Activated naive CD8-positive, alpha-beta T cell treated with anti-CD3 and anti-CD28 coated beads, Interleukin-2, amount 10 ng/mL, durations not matched to agents 7 days and 5 days (primary cell): ENCODE results near the gene BCDIN3D. TPM values are rescaled to one million over a fixed set of nuclear protein-coding genes. Genes with fewer than 3 reads are reported as not detected.

Experiments used
- ATAC-seq: fragments of 150-1000 bp; cut with Tn5 transposase; one replicate; pipeline ENCODE4 v1.10.0; 2021; ENCODE audit warnings: low read depth, moderate library complexity
- POLR2A ChIA-PET: fragments of 350-600 bp; sonication (Branson Sonifier 250); formaldehyde crosslinking; loops from one replicate; lab custom pipeline; 2021; ENCODE audit warnings: antibody characterized with exemption; lab: Charles Lee
- DNase-seq: peaks from one replicate; pipeline ENCODE4 v3.0.0; 2021
- H3K27ac Mint-ChIP-seq: one replicate; pipeline ENCODE4 v1.8.0; 2022; ENCODE audit warnings: mild to moderate bottlenecking, mixed read lengths
- H3K27me3 Mint-ChIP-seq: one replicate; pipeline ENCODE4 v1.8.0; 2022; ENCODE audit warnings: mild to moderate bottlenecking, moderate library complexity, mixed read lengths
- H3K36me3 Mint-ChIP-seq: one replicate; pipeline ENCODE4 v1.8.0; 2021; ENCODE audit warnings: mild to moderate bottlenecking, mixed read lengths
- H3K4me1 Mint-ChIP-seq: one replicate; pipeline ENCODE4 v1.8.0; 2021; ENCODE audit warnings: mixed read lengths
- H3K4me3 Mint-ChIP-seq: one replicate; pipeline ENCODE4 v1.8.0; 2022; ENCODE audit warnings: mild to moderate bottlenecking, moderate library complexity, mixed read lengths
- H3K9me3 Mint-ChIP-seq: one replicate; pipeline ENCODE4 v1.8.0; 2021; ENCODE audit warnings: mixed read lengths
- total RNA-seq, 2 experiments: library from RNA; stranded (reverse); gene quantifications; one replicate each; pipeline ENCODE4 v1.2.3, GENCODE V29; 2021

The BCDIN3D gene, protein sequence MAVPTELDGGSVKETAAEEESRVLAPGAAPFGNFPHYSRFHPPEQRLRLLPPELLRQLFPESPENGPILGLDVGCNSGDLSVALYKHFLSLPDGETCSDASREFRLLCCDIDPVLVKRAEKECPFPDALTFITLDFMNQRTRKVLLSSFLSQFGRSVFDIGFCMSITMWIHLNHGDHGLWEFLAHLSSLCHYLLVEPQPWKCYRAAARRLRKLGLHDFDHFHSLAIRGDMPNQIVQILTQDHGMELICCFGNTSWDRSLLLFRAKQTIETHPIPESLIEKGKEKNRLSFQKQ
- total RNA-seq: 10 to 100 TPM in 1 of 2 experiments, 1 to 10 TPM in 1; 9.3 to 11.4 TPM

DNA sequence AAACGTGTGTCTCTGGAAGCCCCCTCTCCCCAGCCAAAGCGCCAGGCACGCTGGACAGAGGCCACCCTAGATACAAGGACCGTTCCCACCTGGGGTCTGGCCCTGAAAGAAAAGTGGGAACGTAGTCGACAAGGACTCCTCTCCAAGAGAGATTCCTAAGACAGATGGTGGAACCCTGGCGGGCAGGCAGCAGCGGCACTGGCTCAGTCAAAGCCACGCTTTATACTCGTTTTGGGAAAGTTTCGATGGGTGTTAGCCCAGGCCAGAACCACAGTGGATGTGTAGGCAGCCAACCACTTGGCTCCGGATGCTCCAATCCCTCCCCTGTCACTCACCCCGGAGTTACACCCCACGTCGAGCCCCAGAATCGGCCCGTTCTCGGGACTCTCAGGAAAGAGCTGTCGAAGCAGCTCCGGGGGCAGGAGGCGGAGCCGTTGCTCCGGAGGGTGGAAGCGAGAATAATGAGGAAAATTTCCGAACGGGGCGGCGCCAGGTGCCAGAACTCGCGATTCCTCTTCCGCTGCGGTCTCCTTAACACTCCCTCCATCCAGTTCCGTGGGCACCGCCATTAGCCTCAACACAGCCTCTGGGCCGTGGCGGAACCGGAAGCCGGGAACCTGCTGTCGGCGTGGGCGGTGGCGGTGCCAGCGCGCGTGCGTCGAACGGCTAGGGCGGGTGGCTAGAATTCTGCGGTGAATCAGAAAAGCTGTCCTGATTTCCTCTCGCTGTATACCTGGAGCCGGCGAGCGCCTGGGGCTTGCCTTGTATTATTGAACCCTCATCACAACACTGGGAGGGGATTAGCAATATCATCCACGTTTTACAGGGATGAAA, at the start of gene BCDIN3D:
BCDIN3D (minus strand) TSS at position 588 of the 834 bp plus-strand sequence; CDS start at position 569, 19 bp downstream.
- POLR2A ChIA-PET: interaction anchor here (0.6 to 2.1 kb wide), 11 partner anchors 14 to 475 kb away, joined by 3 to 20 read pairs (median 3); partner anchors contain the start of genes NCKAP5L, SPATS2 and TMBIM6
- peaks cover 32% of the 10 kb centered on the region for H3K4me1 Mint-ChIP-seq
- peaks cover 2% of the 10 kb centered on the region for H3K27me3 Mint-ChIP-seq
- peaks cover 11% of the 10 kb centered on the region for H3K36me3 Mint-ChIP-seq
- ATAC-seq (peak; percentile 94), DNase-seq (peak; percentile 89)
- H3K9me3 Mint-ChIP-seq: peaks cover 1% of the 10 kb centered on the region
- H3K27ac Mint-ChIP-seq: peak within 1 kb of the TSS; percentile 96
- peak within 1 kb of the TSS; percentile 92 for H3K4me3 Mint-ChIP-seq

DNA sequence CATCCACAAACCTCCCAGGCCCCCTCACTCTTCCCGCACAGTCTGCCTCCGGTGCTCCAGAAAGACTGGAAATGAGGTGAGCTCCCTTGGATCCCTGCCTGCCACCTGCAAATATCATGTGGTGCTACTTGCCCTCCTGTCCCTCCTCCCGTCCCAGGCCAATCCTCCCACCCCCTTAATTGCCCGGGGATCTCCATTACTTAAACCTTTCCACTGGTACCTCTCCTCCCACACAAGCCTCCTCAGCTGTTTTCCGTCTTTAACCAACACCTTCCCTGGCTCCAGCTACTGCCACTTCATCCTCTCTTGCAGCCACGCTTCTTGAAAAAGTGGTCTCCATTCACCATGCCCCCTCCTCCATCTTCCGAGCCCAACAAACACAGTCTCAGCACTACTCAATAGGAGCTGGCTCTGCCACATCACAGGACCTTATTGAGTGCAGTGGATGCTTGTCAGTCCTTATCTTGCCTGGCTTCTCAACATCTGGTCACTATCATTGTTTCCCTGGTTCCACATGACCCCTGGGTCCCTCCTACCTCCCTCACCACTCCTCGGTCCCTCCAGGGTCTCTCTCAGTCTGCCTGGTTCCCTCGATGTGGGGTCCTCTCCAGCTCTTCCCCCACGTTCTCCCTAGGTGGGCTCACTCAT, 49.3 kb upstream of the BCDIN3D start:
- no peaks in the 10 kb centered on the region for H3K4me1 Mint-ChIP-seq
- H3K4me3 Mint-ChIP-seq: no peak overlapping the region
- POLR2A ChIA-PET: no interaction called here
- no peak overlapping the region for H3K27ac Mint-ChIP-seq
- ATAC-seq: no peak
- DNase-seq: no peak
- H3K27me3 Mint-ChIP-seq: peaks cover 6% of the 10 kb centered on the region
- no peaks in the 10 kb centered on the region for H3K36me3 Mint-ChIP-seq
- no peaks in the 10 kb centered on the region for H3K9me3 Mint-ChIP-seq

DNA sequence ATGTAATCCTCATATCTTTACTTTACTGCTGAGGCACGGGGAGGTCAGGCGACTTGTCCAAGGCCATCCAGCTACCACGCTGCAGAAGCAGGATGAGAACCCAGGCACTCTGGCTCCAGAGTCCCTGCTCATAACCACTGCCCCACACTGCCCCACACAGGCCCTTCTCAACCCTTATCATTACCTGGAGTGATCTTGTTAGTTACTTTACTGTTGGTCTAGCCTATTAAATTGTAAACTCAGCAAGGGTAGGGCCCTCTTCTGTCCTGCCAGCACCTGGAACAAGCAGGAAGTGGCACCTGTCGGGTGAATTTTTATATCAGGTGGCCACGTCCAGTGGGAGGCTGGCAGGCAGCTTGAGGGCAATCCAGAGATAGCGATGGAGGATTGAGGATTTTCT, 48.6 kb upstream of the BCDIN3D start:
- Mint-ChIP-seq H3K4me1 (no peaks in the 10 kb centered on the region), H3K36me3 (no peaks in the 10 kb centered on the region), H3K4me3 (no peak overlapping the region), H3K27ac (no peak overlapping the region), H3K27me3 (peaks cover 6% of the 10 kb centered on the region), H3K9me3 (no peaks in the 10 kb centered on the region)
- ATAC-seq: no peak
- DNase-seq: no peak
- POLR2A ChIA-PET: no interaction called here

DNA sequence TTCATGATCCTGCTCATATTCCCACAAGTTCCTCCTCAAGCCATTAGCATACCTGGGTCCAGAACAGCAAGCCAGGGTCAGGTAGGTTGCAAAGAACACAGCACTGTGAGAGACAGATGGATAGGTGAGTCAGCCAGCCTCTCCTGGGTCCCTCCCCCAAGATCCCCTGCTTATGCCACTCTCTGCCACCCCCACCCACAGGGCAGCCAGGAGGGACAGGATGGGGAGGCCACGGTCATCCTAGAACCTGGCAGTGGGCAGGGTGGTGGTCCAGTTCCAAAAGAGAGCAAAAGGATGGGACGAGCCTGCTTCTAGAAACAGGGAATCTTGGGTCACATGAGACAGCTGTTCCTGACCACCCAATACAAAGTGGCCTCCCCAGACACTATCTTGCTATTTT, 48.1 kb upstream of the BCDIN3D start:
- DNase-seq: no peak
- no peak for ATAC-seq
- POLR2A ChIA-PET: no interaction called here
- peaks cover 6% of the 10 kb centered on the region for H3K27me3 Mint-ChIP-seq
- no peaks in the 10 kb centered on the region for H3K4me1 Mint-ChIP-seq
- H3K36me3 Mint-ChIP-seq: no peaks in the 10 kb centered on the region
- H3K4me3 Mint-ChIP-seq: no peak overlapping the region
- H3K27ac Mint-ChIP-seq: no peak overlapping the region
- no peaks in the 10 kb centered on the region for H3K9me3 Mint-ChIP-seq

DNA sequence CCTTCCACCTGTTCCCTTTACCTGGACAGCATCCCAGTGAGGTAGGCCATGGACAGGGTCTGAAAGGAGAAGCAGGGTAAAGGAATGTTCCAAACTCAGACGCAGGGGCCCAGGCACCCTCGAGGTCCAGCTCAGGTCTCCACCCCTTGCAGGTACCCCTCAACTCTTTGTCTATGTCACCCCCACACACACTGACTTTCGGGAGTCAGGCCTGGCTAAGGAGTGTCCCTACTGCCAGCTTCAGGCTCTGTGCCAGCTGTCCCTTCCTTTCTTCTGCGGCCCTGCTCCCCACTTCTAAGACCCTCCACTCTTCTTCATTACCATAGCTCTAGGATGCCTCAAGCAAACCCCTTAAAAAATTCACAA, 47.2 kb upstream of the BCDIN3D start:
- no peak for DNase-seq
- ATAC-seq: no peak

DNA sequence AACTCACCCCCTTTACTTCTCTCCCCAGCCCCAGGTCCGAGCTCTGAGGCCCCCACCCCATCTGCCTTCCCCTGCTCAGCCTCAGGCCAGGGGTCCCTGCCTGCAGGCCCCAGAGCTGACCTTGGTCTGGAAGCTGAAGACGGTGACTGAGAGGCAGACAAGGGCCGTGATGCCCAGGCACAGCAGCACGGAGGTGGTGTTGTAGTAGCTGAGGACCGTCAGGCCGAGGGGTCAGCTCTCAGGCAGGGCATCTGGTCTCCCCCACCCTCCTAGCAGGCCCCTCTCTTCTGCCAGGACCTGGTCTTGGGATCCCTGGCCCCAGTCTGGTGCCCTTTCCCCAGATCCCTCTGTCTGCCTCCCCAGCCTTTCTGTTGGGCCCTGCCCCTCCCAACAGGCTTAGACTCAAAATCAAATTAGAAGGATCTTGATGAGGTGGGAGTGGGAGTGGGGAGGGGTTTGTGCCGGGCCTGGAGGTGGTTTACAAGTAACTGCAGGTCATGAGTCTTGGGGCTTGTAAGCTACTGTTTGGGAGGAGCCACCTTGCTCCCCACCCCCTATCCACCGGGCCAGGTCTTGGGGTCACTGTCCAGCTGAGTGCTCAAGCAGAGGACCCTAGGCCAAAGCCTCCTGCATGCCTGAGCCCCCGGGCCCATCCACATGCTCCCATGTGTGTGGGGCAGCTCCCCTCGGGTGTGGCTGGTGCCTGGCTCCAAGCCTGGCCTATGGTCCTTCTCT, 46.6 kb upstream of the BCDIN3D start:
- Mint-ChIP-seq H3K27ac (no peak overlapping the region), H3K27me3 (peaks cover 14% of the 10 kb centered on the region), H3K9me3 (no peaks in the 10 kb centered on the region), H3K36me3 (no peaks in the 10 kb centered on the region), H3K4me1 (no peaks in the 10 kb centered on the region), H3K4me3 (no peak overlapping the region)
- DNase-seq (no peak), ATAC-seq (no peak)
- POLR2A ChIA-PET: no interaction called here

More for the DNA sequence above, 47.2 kb upstream of the BCDIN3D start:
- Mint-ChIP-seq H3K36me3 (no peaks in the 10 kb centered on the region), H3K27ac (peak overlapping the region; percentile 13), H3K27me3 (peaks cover 13% of the 10 kb centered on the region), H3K9me3 (no peaks in the 10 kb centered on the region), H3K4me3 (no peak overlapping the region), H3K4me1 (no peaks in the 10 kb centered on the region)
- POLR2A ChIA-PET: no interaction called here

DNA sequence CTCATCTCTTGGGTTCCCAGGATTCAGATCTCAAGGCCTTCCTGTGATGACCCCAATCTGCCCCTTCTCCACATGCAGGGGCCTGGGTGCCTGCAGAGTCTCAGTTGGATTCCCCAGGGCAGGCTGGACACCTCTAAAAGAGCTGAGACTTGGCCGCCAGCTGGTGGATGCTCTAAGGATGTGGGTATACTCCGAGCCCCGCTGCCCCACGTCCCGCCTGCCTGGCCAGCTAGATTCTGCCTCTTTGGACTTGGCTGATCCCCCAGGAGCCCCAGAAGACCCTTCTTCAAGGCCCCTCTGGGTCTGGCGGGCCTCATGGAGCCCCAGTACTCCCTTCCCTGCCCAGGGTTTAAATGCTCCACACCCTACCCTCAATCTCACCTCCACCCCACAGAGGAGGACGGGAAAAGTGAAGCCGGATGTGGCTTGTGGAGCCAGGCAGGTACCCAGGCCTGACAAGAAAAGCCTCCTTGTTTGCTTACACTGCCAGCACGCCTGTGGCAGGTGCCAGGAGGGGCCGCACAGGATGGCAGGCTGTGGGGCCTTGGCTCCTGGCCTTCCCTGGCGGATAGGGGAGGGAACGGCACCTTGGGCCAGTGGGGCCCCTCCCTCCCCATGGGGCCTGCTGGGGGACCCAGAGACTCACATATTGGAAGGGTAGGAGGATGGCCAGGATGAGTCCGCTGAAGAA, 45.7 kb upstream of the BCDIN3D start:
- ATAC-seq: no peak
- no peaks in the 10 kb centered on the region for H3K9me3 Mint-ChIP-seq
- no peaks in the 10 kb centered on the region for H3K4me1 Mint-ChIP-seq
- H3K4me3 Mint-ChIP-seq: no peak overlapping the region
- peaks cover 17% of the 10 kb centered on the region for H3K27me3 Mint-ChIP-seq
- no peaks in the 10 kb centered on the region for H3K36me3 Mint-ChIP-seq
- POLR2A ChIA-PET: no interaction called here
- DNase-seq: no peak
- H3K27ac Mint-ChIP-seq: no peak overlapping the region

DNA sequence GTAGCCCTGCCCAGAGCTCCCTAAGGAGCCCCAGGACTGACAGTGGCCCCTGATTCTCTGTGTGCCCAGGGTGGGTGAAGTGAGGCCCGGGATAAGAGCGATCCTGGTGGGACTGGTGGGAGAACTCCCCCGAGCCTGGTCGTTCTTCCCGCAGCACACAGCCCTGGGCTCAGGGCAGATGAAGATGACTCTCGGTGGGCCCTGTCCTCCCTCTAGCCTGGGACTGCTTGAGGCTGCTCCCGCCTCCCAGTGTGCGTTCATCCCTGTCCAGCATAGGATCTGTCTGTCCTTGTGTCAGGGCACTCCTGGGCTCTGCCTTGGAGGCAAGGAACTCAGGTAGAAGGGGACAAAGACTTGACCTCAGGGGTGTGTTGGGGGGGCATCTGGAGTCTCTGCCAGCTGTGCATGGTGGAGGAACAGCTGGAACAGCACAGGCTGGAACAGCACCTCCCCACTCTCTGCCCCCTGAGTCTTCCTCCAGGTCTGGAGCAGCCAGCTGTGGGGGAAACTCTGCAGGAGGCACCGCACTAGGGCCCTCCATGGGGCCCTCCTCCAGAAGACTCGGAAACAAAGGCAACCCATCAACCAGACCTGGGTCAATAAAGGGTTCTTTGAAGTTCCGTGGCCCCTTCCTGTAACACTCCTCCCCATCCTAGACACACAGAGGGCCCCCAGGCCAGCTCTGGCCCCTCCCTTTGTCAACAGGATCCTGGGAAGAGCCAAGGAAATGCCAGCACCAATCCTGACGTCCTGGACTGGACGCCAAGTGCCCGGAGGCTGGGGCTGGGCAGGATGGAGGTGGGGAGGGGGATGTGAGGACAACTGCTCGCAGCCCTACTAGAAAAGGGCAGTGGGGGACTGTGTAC, 44.9 kb upstream of the BCDIN3D start:
- no peaks in the 10 kb centered on the region for H3K9me3 Mint-ChIP-seq
- H3K4me1 Mint-ChIP-seq: no peaks in the 10 kb centered on the region
- no peak overlapping the region for H3K27ac Mint-ChIP-seq
- no peak for DNase-seq
- POLR2A ChIA-PET: no interaction called here
- H3K27me3 Mint-ChIP-seq: peaks cover 19% of the 10 kb centered on the region
- no peak for ATAC-seq
- H3K36me3 Mint-ChIP-seq: no peaks in the 10 kb centered on the region
- no peak overlapping the region for H3K4me3 Mint-ChIP-seq

DNA sequence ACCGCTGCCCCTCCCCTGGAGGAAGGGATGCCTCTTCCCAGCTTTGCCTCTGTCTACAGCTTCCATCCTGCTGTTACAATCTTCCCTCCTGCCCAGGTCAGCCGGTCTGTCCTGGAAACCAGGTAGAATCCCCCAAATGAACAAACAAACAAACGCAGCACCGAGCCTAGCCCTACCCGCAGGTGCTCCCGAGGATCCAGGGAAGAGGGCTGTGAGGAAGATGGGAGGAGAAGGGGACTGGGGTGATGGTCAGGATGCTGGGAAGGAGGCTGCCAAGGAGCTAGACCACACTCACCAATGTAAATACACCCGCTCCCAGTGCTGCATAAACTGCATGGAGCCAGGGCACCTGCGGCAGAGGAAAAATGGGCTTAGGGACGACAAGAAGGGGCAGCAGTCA, 44.2 kb upstream of the BCDIN3D start:
- POLR2A ChIA-PET: no interaction called here

DNA sequence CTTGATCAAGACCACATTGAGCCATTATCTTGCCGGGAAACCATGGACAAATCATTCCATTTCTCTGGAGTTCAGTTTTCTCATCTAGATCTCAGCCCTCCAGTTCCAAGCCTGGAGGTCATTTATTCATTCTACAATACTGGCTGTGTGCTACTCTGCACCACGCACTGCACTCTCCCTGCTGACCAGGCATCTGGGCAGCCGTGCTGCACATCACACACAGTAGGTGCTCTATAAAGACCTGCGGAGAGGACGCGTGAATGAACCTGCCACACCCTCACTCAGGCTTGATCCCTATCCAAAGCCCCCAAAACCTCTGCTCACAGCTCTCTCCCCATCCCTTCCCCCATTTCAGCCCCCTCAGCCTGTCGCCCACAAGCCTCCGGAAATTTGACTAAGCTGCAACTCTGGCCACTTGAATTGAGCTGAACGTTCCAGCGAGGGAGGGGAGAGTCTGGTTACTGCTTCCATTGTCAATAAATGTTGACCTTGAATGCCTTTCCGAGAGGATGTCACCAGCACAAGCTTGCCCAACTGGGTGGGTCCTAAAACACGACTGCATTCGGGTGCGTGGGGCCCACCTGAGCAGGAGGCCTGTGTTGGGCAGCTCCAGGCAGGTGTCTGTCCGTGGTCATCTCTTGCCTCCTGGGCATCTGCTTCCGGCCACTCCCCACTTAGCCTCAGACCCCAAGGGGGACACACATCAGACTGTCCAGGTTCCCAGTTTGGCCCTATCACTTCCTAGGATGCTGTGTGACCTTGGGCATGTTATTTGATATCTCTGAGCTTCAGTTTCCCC, 43.0 kb upstream of the BCDIN3D start:
- DNase-seq (no peak), ATAC-seq (no peak)
- Mint-ChIP-seq H3K9me3 (no peaks in the 10 kb centered on the region), H3K4me1 (no peaks in the 10 kb centered on the region), H3K27ac (no peak overlapping the region), H3K4me3 (no peak overlapping the region), H3K36me3 (no peaks in the 10 kb centered on the region), H3K27me3 (peaks cover 13% of the 10 kb centered on the region)
- POLR2A ChIA-PET: no interaction called here

More for the DNA sequence above, 44.2 kb upstream of the BCDIN3D start:
- H3K27ac Mint-ChIP-seq: no peak overlapping the region
- H3K4me3 Mint-ChIP-seq: no peak overlapping the region
- H3K36me3 Mint-ChIP-seq: no peaks in the 10 kb centered on the region
- ATAC-seq: no peak
- peaks cover 17% of the 10 kb centered on the region for H3K27me3 Mint-ChIP-seq
- no peak for DNase-seq
- H3K9me3 Mint-ChIP-seq: no peaks in the 10 kb centered on the region
- no peaks in the 10 kb centered on the region for H3K4me1 Mint-ChIP-seq

DNA sequence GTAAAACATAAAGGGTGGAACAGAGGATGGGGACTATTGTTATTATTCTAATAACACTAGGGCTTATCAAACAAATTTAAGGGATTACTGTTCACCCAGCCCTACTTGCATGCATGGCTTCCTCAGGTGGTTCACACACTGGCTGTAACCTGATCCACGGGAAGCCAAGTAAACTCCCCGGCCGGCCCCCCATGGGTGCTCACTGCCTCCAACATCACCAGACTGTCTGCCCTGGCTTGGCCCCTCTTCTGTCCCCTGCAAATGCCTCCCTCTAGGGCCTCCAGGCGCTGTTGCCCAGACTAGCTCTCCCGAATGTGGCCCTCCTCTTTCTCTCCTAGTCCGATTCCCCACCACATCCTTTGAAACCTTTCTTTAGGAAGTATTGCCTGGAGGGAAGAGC, 42.2 kb upstream of the BCDIN3D start:
- DNase-seq: no peak
- H3K27me3 Mint-ChIP-seq: peaks cover 13% of the 10 kb centered on the region
- no peak overlapping the region for H3K27ac Mint-ChIP-seq
- H3K36me3 Mint-ChIP-seq: no peaks in the 10 kb centered on the region
- no peaks in the 10 kb centered on the region for H3K4me1 Mint-ChIP-seq
- no peak overlapping the region for H3K4me3 Mint-ChIP-seq
- ATAC-seq: no peak
- peaks cover 7% of the 10 kb centered on the region for H3K9me3 Mint-ChIP-seq
- POLR2A ChIA-PET: no interaction called here
